LNCAP (cell line): ENCODE results near the gene OR52N1.
A peak's percentile ranks its signal among the peaks of the same experiment; 100 is the strongest.

Experiments
- TF ChIP-seq, protein P1 (sequence below): fragments of 450-650 bp; IDR thresholded peaks from 2 replicates; pipeline ENCODE4 v1.5.1; 2017; ENCODE audit warnings: mild to moderate bottlenecking

OR52N1 gene

DNA sequence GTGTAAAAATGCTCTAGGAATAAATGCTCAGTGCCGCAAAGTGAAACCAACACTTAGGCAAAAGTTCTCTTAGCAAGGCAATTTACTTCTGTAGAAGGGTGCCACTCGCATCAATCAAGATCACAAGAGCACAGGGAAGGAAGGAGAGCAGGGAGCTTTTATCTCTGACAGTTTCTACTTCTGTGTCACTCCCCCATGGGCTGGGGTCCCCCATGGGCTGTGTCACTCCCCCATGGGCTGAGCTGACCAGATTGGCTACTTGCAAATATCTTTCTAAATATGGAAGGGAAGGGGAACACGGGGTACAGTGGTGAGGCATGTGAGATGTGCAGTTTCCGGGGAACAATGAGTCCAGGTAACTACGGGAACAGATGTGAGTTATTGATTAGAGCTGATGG lies 18.1 kb upstream of the OR52N1 start:
- TF ChIP-seq, protein P1, sequence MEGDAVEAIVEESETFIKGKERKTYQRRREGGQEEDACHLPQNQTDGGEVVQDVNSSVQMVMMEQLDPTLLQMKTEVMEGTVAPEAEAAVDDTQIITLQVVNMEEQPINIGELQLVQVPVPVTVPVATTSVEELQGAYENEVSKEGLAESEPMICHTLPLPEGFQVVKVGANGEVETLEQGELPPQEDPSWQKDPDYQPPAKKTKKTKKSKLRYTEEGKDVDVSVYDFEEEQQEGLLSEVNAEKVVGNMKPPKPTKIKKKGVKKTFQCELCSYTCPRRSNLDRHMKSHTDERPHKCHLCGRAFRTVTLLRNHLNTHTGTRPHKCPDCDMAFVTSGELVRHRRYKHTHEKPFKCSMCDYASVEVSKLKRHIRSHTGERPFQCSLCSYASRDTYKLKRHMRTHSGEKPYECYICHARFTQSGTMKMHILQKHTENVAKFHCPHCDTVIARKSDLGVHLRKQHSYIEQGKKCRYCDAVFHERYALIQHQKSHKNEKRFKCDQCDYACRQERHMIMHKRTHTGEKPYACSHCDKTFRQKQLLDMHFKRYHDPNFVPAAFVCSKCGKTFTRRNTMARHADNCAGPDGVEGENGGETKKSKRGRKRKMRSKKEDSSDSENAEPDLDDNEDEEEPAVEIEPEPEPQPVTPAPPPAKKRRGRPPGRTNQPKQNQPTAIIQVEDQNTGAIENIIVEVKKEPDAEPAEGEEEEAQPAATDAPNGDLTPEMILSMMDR, result no peak

DNA sequence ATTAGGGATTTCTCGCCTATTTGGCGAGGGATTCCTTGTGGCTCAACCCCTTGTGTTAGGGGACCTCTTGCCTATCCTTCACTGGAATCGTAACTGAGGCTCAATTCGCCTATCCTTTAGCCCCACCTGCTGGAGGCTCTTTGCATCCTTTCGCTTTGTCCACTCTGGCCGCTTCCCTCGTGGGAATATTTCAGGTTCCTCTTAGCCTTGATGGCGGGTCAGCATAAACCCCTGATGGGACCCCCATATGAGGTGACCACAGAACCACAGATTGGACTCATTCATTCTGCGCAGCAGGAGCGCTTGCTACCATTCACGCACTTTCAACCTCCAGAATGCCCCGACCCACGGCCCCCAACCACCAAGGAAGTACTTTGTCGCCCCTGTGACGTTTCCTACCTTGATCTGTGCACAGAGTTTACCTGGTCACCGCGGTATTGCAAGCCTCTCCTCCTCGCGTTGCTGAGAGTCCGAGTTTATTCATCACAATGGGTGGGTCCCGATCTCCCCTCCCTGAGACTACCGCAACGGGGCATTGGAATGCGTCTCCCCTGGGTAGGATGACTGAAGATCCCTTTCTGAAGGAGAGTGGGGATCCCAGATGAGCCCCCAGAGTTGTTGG lies 17.5 kb upstream of the OR52N1 start, which contains the start of gene OR52N2:
Gene OR52N2, plus strand, starts transcription at position 425 of the 622 bp plus-strand sequence. CDS start 11,412 bp downstream, outside the sequence.
- TF ChIP-seq, protein P1, result peak; percentile 79

DNA sequence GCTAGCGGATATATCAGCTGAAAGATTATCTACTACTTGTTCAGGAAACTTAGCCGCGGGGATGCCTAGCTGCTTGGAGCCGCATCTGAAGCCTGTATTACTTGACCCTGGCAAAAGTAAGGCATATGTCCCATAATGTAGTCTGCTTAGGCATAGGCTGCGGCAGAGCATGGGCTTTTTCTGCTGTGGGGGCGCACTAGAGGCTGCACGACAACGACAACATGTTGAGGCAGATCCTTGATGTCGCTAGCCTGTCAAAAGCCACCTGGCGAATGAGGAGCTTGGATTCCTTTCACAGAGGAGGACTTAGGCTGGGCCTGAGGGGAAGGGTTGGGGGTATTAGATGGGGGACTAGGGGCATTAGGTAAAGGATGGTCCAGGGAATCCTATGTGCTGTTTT lies 16.5 kb upstream of the OR52N1 start:
- TF ChIP-seq, protein P1, result no peak

DNA sequence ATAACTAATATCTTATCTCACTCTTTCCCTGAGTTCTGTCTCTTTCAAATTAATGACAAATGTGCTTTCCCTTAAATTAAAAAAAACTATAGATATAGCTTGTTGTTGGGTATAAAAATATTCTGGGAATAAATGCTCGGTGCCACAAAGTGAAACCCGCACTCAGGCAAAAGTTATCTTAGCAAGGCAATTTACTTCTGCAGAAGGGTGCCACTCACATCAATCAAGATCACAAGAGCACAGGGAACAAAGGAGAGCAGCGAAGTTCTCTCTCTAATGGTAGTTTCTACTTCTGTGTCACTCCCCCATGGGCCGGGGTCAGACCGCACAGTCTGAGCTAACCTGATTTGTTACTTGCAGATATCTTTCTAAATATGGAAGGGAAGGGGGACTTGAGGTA lies 12.9 kb upstream of the OR52N1 start:
- TF ChIP-seq, protein P1, result no peak

DNA sequence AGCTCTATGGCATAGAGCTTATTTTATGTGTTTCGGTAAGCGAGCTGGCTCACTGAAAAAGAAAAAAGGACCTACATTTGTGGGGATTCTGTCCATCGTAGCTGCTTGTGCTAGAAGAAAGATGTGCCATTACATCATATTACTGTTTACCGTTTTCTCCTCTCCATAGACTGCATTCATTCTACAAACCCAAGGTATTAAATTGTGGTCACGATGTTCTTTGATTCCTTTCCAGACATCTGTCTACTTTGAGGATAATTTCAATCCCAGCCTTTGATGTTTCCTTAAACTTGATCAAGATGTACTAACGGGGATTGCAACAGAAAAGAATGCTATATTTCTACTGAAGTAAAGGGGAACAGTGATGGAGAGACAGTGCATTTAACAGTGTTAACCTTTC lies 5.5 kb upstream of the OR52N1 start:
- TF ChIP-seq, protein P1, result no peak

DNA sequence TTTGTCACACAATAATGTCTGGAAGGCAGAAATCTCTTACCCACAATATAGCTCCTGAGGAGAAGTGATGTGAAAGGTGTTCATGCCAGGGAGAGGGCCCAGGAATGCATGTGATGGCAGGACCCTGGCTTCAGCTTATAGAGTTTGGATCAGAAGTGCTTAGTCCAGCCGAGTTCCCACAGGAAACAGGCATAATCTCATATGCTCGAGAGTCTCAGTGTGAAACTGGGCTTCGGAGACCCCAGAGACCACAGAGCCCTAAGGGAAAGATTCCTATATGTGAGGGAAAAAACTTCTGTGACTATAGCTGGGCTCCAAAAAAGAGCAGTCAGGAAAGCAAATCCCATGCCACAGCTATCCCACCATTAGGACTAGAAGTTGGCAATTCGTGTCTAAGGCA lies 7.8 kb downstream of the OR52N1 start, which contains the start of gene OR52N5:
Gene OR52N5, minus strand, starts transcription at position 101 of the 400 bp plus-strand sequence. CDS start 4,721 bp downstream, outside the sequence.
- TF ChIP-seq, protein P1, result no peak

DNA sequence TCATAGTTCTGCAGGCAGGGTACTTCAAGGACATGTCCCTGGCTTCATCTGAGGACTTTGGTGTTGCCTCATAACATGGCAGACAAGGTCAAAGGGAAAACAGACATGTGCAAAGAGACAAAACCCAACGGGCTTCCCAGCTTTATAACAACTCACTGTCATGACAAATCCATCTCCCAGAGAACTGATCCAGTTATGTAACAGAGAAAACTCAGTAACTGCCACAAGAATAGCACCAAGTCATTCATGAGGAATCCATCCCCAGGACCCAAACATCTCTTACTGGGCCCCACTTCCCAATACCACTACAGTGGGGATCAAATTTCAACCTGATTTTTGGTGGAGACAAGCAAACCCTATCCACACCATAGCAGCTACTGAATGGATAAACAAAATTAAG lies 24.0 kb downstream of the OR52N1 start:
- TF ChIP-seq, protein P1, result no peak

DNA sequence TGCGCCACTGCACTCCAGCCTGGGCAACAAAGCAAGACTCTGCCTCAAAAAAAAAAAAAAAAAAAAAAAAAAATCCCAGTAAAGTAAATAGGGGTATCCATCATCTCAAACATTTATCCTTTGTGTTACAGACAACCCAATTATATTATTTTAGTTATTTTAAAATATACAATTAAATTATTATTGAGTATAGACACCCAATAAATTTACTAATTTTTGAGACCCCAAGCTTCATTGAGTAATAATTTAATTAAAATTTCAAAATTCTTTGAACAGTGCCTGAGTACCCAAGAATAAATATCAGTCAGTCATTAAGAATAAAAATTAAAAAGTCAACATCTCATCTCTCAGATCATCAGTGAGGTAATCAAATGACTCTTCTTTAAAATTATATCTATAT lies 37.1 kb downstream of the OR52N1 start, which contains the start of gene OR52N4:
Gene OR52N4, plus strand, starts transcription at position 301 of the 400 bp plus-strand sequence. CDS start 498 bp downstream, outside the sequence.
- TF ChIP-seq, protein P1, result no peak
